NCI-H2081 (cell line): Measurements from ENCODE around the gene MET.
"Not testable (repeated sequence)": the region's sequence is repeated elsewhere in the genome, so short reads cannot be mapped to it uniquely, and the experiment has no call there.

Experiments
- DNase-seq, 2 experiments: peaks; one replicate each; lab custom pipeline; 2025; lab: John Stamatoyannopoulos, UW

Gene MET

GRCh38 chr7:116727432-116728009 lies 55.5 kb downstream of the MET start:
- no peak for DNase-seq

DNA sequence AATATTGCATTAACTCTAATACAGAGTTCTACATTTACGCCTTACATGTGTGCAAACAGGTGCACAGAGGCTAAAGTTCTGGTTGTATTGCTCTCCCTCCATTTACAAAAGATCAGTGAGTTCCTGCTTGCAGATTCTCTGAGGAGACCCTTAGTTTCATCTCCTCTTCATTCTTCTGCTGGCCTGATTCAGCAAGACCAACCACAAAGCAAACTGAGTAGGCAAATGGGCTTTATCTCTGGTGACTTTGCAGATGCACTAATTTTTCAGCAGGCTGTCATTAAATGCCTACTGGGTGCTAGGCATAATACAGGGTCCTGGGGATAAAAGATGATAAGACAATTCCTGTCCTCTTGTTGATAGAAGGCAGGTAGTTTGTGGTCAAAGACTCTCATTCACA lies 56.4 kb downstream of the MET start:
- no peak for DNase-seq

- DNase-seq: no peak
Measured at GRCh38 chr7:116730097-116731022, 58.4 kb downstream of the MET start.

- no peak for DNase-seq
Measured at GRCh38 chr7:116731023-116731395, 59.0 kb downstream of the MET start.

DNA sequence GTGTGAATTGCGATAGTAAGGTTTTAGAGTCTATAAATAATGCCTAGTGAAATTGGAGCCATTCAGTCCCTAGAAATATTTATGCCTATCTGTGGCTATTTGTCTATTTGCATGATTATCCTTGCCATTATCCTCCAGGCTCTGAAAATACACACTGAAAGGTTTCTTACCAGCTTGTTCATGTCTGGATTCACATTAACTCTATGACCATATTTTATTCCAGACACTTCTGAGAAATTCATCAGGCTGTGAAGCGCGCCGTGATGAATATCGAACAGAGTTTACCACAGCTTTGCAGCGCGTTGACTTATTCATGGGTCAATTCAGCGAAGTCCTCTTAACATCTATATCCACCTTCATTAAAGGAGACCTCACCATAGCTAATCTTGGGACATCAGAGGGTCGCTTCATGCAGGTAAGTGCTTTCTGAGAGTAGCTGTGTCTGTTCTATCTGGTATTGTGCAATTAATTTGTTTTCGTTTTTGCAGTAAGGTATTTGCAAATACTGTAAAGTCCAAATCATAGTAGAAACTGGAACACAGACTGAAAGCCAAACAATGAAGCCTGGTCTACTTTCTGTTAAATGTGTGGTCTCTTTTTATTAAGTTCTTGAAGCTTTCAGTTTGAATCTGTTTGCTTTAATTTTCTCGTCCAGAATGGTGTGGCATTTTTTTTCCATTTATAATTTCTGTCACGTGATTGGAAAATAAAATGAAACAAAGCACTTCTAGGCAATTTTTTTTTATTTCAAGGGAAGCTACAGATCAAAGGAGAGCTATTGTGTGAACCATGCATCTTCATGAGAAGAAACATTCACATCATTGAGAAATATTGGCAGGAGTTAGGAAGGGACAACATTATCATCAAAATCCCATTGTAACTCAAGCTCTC lies 59.7 kb downstream of the MET start:
- DNase-seq: no peak

DNA sequence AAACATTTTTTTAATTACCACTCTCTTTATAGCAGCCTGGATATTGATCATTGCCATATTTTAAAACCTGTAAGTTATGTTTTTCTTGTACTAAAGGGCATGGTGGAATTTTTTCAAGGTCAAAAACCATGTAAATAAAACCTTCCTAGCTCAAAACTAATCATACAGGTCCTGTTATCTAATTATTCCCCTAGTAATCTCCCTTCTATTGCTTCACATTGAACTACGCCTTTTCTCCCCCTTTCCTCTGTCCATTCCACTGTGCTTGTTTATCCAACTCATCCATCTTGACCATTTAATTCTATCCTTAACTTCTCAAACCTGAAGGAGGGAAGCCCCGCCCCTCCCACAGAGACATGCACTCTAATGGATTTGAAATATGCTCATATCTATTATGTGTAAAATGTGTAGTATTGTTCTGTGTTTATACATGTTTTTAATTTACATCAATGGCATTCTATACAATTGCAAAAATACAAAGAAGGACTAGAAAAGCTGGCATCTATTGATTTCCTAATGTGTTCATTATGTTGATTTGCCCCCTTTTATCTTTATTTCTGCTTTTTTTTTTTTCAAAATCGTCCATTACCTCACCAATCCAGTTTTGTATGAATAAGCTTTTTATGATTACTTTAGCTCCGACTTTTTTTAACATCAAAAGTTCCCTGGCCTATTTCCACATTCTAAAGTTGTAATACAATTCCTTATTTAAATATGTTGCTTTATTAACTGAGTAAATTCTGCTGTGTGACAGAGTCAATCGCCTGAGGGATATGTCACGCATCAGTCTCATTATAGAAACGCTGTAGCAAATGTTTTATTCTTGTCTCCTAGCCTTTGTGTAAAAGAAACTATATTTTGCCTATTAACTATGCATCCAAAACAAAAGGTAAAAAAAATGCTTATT lies 61.0 kb downstream of the MET start:
- DNase-seq: no peak

DNA sequence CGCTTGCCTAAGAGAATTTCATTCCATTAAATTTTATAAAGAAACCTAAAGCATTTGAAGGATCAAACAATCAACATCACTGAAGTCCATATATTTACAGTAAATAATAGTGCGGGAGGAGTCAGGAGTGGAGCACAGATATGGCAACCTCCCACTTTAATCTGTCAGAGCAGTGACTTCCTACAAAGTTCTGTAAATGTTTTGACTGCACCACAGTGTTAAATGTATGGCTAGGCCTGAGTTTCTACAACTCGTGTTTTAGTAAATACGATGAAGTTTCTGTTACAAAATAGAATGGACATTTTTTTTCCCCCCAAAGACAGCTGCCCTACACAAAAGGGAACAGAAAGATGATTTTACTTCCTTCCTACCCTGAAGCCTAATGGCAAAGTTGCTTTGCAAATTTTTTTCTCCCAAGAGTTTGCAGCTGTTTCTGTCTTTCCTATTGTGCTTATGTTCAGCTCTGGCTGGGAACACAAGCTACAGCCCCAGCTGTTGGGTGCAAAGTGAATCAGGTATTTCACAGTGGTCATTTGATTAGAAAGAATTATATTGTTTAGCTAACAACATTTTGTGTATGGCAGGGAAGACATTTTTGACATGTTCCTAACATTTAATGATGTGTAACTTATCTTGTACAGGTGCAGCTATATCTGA lies 62.1 kb downstream of the MET start:
- no peak for DNase-seq

GRCh38 chr7:116734710-116735109 lies 62.7 kb downstream of the MET start:
- no peak for DNase-seq

- no peak for DNase-seq
Measured at GRCh38 chr7:116736927-116737715, 65.1 kb downstream of the MET start.

GRCh38 chr7:116738378-116738777 lies 66.4 kb downstream of the MET start:
- DNase-seq: peak in 1 of 2 experiments; percentile 35

- DNase-seq: no peak
Measured at GRCh38 chr7:116739307-116739706, 67.3 kb downstream of the MET start.

GRCh38 chr7:116740231-116740630 lies 68.2 kb downstream of the MET start:
- no peak for DNase-seq

DNA sequence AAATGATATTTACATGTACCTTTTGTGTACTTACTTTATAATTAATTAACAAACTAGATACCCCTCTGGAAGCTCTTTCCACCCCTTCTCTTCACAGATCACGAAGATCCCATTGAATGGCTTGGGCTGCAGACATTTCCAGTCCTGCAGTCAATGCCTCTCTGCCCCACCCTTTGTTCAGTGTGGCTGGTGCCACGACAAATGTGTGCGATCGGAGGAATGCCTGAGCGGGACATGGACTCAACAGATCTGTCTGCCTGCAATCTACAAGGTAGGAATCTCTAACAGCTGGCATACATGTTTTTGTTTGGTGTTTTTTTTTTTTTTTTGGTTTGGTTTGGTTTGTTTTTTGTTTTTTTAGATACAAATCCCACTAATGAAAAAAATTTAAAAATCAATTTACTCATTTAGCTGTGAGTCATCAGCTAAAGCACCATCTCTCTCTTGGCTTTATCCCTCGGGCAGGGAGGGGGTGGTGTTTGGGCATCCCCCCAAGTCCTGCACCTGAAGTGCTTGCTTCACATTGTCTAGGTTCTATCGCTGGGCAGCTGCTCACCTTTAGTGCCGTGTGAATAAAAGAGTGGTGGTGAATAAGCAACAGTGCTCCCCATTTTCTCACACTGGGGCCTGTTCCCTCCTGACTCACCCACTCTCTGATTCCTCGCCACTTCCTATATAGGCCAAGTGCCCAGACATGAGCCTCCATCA lies 68.9 kb downstream of the MET start:
- DNase-seq: no peak

GRCh38 chr7:116741625-116742316 lies 69.8 kb downstream of the MET start:
- no peak for DNase-seq

GRCh38 chr7:116742641-116743040 lies 70.6 kb downstream of the MET start:
- DNase-seq: no peak

DNA sequence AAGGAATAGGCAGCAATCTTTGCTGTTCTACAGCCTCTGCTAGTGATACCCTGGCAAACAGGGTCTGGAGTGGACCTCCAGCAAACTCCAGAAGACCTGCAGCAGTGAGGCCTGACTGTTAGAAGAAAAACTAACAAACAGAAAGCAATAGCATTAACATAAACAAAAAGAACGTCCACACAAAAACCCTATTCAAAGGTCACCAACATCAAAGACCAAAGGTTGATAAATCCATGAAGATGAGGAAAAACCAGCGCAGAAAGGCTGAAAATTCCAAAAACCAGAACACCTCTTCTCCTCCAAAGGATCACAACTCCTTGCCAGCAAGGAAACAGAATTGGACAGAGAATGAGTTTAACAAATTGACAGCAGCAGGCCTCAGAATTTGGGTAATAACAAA lies 71.8 kb downstream of the MET start:
- not testable (repeated sequence) for DNase-seq

- not testable (repeated sequence) for DNase-seq
Measured at GRCh38 chr7:116746388-116746787, 74.4 kb downstream of the MET start.

- DNase-seq: not testable (repeated sequence)
Measured at GRCh38 chr7:116751070-116751469, 79.1 kb downstream of the MET start.
